ENCODE measurements around the gene ASCC1.

DNA sequence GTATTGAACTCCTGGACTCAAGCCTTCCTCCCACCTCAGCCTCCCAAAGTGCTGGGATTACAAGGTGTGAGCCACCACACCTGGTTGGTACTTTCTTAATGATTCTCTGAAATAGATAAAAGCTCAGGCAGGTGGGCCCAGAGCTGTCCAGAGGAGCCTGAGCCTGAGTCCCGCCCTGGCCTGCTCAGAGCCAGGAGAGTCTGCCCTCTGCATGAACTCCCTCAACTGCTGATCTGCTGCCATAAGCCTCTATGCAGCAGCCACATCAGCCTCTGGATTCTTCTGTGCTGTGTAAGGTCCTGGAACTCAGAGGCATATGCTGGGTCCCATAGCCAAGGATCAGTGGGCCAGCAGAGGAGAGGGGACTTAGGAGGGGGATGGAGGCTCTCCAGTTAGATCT, 34.6 kb upstream of the ASCC1 start:
- TF ChIP-seq, protein P1, sequence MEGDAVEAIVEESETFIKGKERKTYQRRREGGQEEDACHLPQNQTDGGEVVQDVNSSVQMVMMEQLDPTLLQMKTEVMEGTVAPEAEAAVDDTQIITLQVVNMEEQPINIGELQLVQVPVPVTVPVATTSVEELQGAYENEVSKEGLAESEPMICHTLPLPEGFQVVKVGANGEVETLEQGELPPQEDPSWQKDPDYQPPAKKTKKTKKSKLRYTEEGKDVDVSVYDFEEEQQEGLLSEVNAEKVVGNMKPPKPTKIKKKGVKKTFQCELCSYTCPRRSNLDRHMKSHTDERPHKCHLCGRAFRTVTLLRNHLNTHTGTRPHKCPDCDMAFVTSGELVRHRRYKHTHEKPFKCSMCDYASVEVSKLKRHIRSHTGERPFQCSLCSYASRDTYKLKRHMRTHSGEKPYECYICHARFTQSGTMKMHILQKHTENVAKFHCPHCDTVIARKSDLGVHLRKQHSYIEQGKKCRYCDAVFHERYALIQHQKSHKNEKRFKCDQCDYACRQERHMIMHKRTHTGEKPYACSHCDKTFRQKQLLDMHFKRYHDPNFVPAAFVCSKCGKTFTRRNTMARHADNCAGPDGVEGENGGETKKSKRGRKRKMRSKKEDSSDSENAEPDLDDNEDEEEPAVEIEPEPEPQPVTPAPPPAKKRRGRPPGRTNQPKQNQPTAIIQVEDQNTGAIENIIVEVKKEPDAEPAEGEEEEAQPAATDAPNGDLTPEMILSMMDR (IDR thresholded peaks at IDR 0.05; ENCODE audit: low read depth, low read length, poor library complexity, severe bottlenecking) = no peak
- TF ChIP-seq EZH2phosphoT487 (IDR thresholded peaks at IDR 0.05; ENCODE audit: borderline replicate concordance, low read length) = no peak
